Progenitor cell of endocrine pancreas (in vitro differentiated cells): ENCODE measurements around the gene ADA. TPM values are rescaled to one million over a fixed set of nuclear protein-coding genes. Genes with fewer than 3 reads are reported as not detected.

Experiments used
- DNase-seq: peaks from one replicate; pipeline ENCODE4 v3.0.0; 2021; ENCODE audit warnings: low spot score; ENCODE audit not compliant: unreplicated experiment
- H3K27ac Mint-ChIP-seq: 2 replicates; pipeline ENCODE4 v1.8.0; 2021; ENCODE audit warnings: mild to moderate bottlenecking, moderate library complexity, mixed read lengths
- H3K27me3 Mint-ChIP-seq: 2 replicates; pipeline ENCODE4 v1.8.0; 2021; ENCODE audit warnings: mixed read lengths
- H3K36me3 Mint-ChIP-seq: 2 replicates; pipeline ENCODE4 v1.8.0; 2022; ENCODE audit warnings: mixed read lengths; ENCODE audit not compliant: insufficient read depth
- H3K4me1 Mint-ChIP-seq: 2 replicates; pipeline ENCODE4 v1.8.0; 2021; ENCODE audit warnings: low read depth, mixed read lengths
- H3K4me3 Mint-ChIP-seq: 2 replicates; pipeline ENCODE4 v1.8.0; 2021; ENCODE audit warnings: low read depth, mild to moderate bottlenecking, moderate library complexity, mixed read lengths
- H3K9me3 Mint-ChIP-seq: 2 replicates; pipeline ENCODE4 v1.8.0; 2021; ENCODE audit warnings: low read depth, mixed read lengths
- CTCF ChIP-seq: fragments of 200-600 bp; sonication (generic); IDR thresholded peaks from one replicate; pipeline ENCODE4 v1.5.0; 2021; ENCODE audit warnings: antibody characterized with exemption, mild to moderate bottlenecking; ENCODE audit not compliant: unreplicated experiment
- total RNA-seq: library from RNA; stranded (reverse); gene quantifications from 2 replicates; pipeline ENCODE4 v1.2.1, GENCODE V29; 2021

The ADA gene
- total RNA-seq, 1 donor from 2014 or later: 11.4 TPM

DNA sequence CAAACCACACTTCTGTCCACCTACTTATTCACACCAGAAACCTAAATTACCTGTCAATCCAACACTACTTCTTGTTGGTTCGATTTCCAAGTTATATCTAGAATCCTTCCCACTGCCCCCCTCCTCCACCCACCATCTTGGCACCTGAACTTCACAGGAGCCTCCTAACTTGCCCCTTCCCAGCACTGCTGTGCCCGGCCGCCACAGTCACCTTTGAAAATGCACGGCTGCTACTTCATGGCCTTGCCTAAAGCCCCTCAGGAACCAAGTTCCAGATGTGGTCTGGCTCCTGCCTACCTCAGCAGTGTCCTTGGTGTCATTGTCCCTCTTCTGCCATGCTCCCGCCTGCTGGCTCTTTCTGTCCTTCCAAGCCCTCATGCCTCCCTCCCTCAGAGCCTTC lies 37.9 kb downstream of the ADA start:
- TF ChIP-seq CTCF: no peak
- Mint-ChIP-seq H3K4me1 (peaks cover 9% of the 10 kb centered on the region), H3K36me3 (peaks cover 19% of the 10 kb centered on the region), H3K27ac (no peak overlapping the region), H3K9me3 (no peaks in the 10 kb centered on the region), H3K27me3 (no peaks in the 10 kb centered on the region), H3K4me3 (no peak overlapping the region)
- DNase-seq: no peak

DNA sequence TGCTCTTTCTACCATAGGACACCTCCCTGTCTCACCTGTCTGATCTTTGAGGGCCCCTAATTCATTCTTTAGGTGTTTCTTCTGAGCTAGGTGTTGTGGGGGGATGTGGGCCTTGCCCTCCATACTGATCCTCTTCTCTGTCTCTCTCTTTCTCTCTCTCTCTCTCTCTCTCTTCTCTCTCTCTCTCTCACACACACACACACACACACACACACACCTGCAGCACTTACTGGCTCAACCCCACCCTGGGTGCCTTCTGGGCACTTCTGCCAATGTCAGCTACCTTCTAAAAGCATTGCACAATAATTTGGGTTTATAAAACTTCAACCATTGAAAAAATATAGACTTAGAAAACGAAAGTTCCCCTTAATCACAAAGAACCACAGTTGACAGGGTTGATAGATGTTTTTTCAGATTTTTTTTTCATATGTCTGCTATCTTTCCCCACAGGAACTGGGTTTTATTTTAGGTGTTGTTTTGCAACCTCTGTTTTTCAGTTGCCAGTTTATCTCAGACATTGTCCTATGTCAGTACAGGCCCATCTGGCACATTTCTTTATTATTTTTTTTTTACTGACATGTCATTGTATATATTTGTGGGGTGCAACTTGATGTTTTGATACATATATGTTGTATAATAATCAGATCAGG lies 41.1 kb downstream of the ADA start:
- peaks cover 10% of the 10 kb centered on the region for H3K36me3 Mint-ChIP-seq
- no peaks in the 10 kb centered on the region for H3K9me3 Mint-ChIP-seq
- no peak overlapping the region for H3K27ac Mint-ChIP-seq
- no peaks in the 10 kb centered on the region for H3K27me3 Mint-ChIP-seq
- no peak for DNase-seq
- peaks cover 4% of the 10 kb centered on the region for H3K4me1 Mint-ChIP-seq
- TF ChIP-seq CTCF: no peak
- H3K4me3 Mint-ChIP-seq: no peak overlapping the region

DNA sequence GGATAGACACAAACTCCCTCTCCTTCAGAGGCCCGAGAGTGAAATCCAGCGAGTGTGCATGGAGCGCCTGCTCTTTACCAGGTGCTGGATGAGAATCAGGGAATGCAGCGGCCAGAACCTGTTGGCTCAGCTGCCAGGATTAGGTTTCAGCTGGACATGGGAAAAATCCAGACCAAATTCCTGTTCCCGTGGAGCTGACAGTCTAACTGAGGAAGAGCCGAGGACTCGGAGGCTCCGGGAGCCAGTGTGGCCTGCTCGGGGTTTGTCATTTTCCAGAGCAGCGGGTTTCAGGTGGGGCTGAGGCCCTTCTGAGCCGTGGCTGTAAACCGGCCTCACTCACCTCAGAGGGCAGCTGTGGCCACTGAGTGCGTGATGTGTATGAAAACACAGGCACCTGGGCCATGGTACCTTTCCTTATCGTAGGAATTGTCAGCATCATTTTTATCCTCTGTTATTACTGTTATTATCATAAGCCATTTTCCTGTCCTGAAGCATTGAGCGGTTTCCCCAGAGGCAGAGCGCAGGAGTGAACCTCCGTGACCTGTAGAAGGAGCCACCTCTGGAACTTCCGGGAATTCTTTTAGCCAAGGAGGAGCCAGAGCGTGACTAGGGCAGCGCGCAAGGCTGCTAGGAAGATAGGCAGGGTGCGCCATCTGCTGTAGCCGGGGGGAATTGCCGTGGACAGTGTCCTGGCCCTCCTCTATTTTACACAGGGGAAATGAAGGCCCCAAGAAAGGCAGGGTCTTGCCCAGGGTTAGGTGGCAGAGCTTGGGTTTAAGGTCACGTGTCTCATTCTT lies 41.8 kb downstream of the ADA start:
- Mint-ChIP-seq H3K27me3 (no peaks in the 10 kb centered on the region), H3K4me3 (peak overlapping the region; percentile 43), H3K9me3 (no peaks in the 10 kb centered on the region), H3K36me3 (peaks cover 7% of the 10 kb centered on the region), H3K27ac (peak overlapping the region; percentile 88), H3K4me1 (peaks cover 4% of the 10 kb centered on the region)
- peak; percentile 87 for DNase-seq
- TF ChIP-seq CTCF: peak; percentile 95

DNA sequence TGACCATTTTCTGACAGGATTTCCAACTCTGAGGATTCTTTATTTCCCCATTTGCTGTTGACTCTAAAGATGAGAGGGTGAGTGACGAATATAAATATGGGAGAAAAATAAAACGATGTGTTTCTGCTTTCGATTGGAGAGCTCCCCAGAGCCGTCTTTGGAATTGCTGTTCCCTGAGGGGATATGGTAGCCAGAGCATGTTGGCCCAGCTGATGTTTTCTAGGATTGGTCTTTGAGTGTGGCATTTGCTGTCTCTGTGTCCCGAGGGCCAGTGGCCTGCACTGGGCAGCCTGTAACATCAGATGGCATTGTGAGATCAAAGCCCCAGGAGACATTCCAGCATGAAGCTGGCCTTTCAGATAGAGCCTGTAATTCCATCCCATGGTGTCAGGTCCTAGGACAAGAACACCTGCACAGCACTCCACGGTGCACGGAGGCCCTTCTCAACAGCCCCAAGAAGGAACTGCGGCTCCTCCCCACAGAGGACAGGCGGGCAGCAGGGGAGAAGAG lies 42.4 kb downstream of the ADA start:
- H3K27ac Mint-ChIP-seq: peak overlapping the region; percentile 16
- H3K9me3 Mint-ChIP-seq: no peaks in the 10 kb centered on the region
- H3K4me3 Mint-ChIP-seq: no peak overlapping the region
- no peak for DNase-seq
- H3K27me3 Mint-ChIP-seq: no peaks in the 10 kb centered on the region
- peaks cover 4% of the 10 kb centered on the region for H3K4me1 Mint-ChIP-seq
- no peak for TF ChIP-seq CTCF
- peaks cover 5% of the 10 kb centered on the region for H3K36me3 Mint-ChIP-seq

- Mint-ChIP-seq H3K27ac (no peak overlapping the region), H3K9me3 (no peaks in the 10 kb centered on the region), H3K36me3 (peaks cover 1% of the 10 kb centered on the region), H3K4me1 (peaks cover 4% of the 10 kb centered on the region), H3K27me3 (no peaks in the 10 kb centered on the region), H3K4me3 (no peak overlapping the region)
- TF ChIP-seq CTCF: no peak
- DNase-seq: no peak
Measured at GRCh38 chr20:44606725-44607441, 44.6 kb downstream of the ADA start.
